ENCODE results near the gene CD47.

- TF ChIP-seq CTCF (IDR thresholded peaks at IDR 0.05; ENCODE audit: insufficient read depth, low read length), result no peak
- TF ChIP-seq SPI1 (IDR thresholded peaks at IDR 0.05; ENCODE audit: borderline replicate concordance, low read depth), result no peak
- no peak for TF ChIP-seq POLR2AphosphoS5 (IDR thresholded peaks at IDR 0.05; ENCODE audit: low read depth)
- TF ChIP-seq REST (IDR thresholded peaks at IDR 0.05; ENCODE audit: insufficient replicate concordance, low read depth), result no peak
Observed at GRCh38 chr3:108079877-108080276, 11.0 kb downstream of the CD47 start.

All from HL-60 (cell line).